Activated CD8-positive, alpha-beta T cell treated with anti-CD3 and anti-CD28 coated beads for 36 hours (primary cell): ENCODE data around the gene UNG. TPM values are rescaled to one million over a fixed set of nuclear protein-coding genes. Genes with fewer than 3 reads are reported as not detected.

Experiments
- ATAC-seq: fragments of 200-7000 bp; cut with Tn5 transposase; one replicate; pipeline ENCODE4 v1.10.0; 2021; ENCODE audit warnings: mild to moderate bottlenecking, moderate library complexity
- CTCF ChIA-PET: fragments of 350-600 bp; sonication (Branson Sonifier 250); formaldehyde crosslinking; loops from one replicate; lab custom pipeline; 2021; ENCODE audit warnings: antibody characterized with exemption; lab: Charles Lee
- POLR2A ChIA-PET: fragments of 350-600 bp; sonication (Branson Sonifier 250); formaldehyde crosslinking; loops from one replicate; lab custom pipeline; 2021; ENCODE audit warnings: antibody characterized with exemption; lab: Charles Lee
- DNase-seq: peaks from one replicate; pipeline ENCODE4 v3.0.0-alpha.2; 2020
- H3K27ac Mint-ChIP-seq: one replicate; pipeline ENCODE4 v1.8.0; 2021; ENCODE audit warnings: mild to moderate bottlenecking, mixed read lengths
- H3K27me3 Mint-ChIP-seq: one replicate; pipeline ENCODE4 v1.8.0; 2021; ENCODE audit warnings: mixed read lengths
- H3K36me3 Mint-ChIP-seq: one replicate; pipeline ENCODE4 v1.8.0; 2021; ENCODE audit warnings: low read depth, mixed read lengths
- H3K4me1 Mint-ChIP-seq: one replicate; pipeline ENCODE4 v1.8.0; 2021; ENCODE audit warnings: low read depth, mixed read lengths
- H3K4me3 Mint-ChIP-seq: one replicate; pipeline ENCODE4 v1.8.0; 2021; ENCODE audit warnings: mild to moderate bottlenecking, moderate library complexity, mixed read lengths
- H3K9me3 Mint-ChIP-seq: one replicate; pipeline ENCODE4 v1.8.0; 2021; ENCODE audit warnings: mixed read lengths
- intact Hi-C: fragments of 100-400 bp; cut with micrococcal nuclease; formaldehyde crosslinking; loops from one replicate; pipeline ENCODE4 v1.10.0; 2022
- total RNA-seq, 2 experiments: library from RNA; stranded (reverse); gene quantifications; one replicate each; pipeline ENCODE4 v1.2.3, GENCODE V29; 2021
- TF ChIP-seq, protein P1 (sequence below): fragments of 200-600 bp; IDR thresholded peaks from one replicate; pipeline ENCODE4 v1.8.0; 2022; ENCODE audit warnings: antibody characterized with exemption, mild to moderate bottlenecking

The UNG gene
- total RNA-seq, 2 experiments from 2014 or later: 86.4 to 93.3 TPM

DNA sequence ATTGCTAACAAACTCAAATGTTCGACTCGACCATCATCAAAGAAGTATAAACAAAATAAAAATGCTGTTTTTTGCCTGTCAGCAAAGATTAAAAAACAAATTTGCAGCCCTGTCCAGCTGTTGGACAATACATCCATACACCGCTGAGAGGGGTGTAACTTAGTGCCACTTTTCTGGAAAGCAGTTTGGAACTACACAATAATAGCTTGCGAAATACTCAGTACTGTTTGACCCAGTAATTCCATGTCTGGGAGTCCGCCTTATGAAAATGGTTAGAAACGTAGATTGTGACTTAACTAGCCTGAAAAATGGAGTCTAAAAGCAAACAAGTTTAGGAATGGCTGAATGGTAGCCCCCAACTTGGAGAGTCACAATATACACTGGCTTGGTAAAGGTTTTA is 38.6 kb upstream of the UNG start:
- Mint-ChIP-seq H3K4me1 (peaks cover 7% of the 10 kb centered on the region), H3K36me3 (peaks cover 6% of the 10 kb centered on the region), H3K27me3 (no peaks in the 10 kb centered on the region), H3K27ac (no peak overlapping the region), H3K4me3 (no peak overlapping the region), H3K9me3 (no peaks in the 10 kb centered on the region)
- TF ChIP-seq, protein P1, sequence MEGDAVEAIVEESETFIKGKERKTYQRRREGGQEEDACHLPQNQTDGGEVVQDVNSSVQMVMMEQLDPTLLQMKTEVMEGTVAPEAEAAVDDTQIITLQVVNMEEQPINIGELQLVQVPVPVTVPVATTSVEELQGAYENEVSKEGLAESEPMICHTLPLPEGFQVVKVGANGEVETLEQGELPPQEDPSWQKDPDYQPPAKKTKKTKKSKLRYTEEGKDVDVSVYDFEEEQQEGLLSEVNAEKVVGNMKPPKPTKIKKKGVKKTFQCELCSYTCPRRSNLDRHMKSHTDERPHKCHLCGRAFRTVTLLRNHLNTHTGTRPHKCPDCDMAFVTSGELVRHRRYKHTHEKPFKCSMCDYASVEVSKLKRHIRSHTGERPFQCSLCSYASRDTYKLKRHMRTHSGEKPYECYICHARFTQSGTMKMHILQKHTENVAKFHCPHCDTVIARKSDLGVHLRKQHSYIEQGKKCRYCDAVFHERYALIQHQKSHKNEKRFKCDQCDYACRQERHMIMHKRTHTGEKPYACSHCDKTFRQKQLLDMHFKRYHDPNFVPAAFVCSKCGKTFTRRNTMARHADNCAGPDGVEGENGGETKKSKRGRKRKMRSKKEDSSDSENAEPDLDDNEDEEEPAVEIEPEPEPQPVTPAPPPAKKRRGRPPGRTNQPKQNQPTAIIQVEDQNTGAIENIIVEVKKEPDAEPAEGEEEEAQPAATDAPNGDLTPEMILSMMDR: no peak
- intact Hi-C loops: no loop called here
- ATAC-seq (no peak), DNase-seq (no peak)
- POLR2A ChIA-PET: no interaction called here
- CTCF ChIA-PET: interaction anchor here (1.4 kb wide), 1 partner anchor 34 kb away, joined by 4 read pairs; the partner anchor contains the start of gene ALKBH2

DNA sequence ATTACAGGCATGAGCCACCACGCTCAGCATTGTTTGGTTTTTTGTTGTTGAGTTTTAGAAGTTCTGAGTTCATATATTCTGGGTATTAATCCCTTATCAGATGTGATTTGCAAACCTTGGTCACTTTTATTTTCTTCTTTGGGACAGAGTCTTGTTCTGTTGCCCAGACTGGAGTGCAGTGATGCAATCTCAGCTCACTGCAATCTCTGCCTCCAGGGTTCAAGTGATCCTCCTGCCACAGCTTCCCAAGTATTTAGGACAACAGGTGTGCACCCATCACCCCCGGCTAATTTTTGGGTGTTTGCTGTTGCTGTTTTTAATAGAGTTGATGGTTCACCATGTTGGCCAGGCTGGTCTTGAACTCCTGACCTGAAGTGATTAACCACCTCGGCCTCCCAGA is 33.3 kb upstream of the UNG start:
- Mint-ChIP-seq H3K27ac (no peak overlapping the region), H3K4me1 (peaks cover 3% of the 10 kb centered on the region), H3K36me3 (peaks cover 8% of the 10 kb centered on the region), H3K27me3 (no peaks in the 10 kb centered on the region), H3K4me3 (no peak overlapping the region), H3K9me3 (no peaks in the 10 kb centered on the region)
- TF ChIP-seq, protein P1: no peak
- intact Hi-C loops: no loop called here
- POLR2A ChIA-PET: no interaction called here
- ATAC-seq (no peak), DNase-seq (no peak)
- CTCF ChIA-PET: no interaction called here

DNA sequence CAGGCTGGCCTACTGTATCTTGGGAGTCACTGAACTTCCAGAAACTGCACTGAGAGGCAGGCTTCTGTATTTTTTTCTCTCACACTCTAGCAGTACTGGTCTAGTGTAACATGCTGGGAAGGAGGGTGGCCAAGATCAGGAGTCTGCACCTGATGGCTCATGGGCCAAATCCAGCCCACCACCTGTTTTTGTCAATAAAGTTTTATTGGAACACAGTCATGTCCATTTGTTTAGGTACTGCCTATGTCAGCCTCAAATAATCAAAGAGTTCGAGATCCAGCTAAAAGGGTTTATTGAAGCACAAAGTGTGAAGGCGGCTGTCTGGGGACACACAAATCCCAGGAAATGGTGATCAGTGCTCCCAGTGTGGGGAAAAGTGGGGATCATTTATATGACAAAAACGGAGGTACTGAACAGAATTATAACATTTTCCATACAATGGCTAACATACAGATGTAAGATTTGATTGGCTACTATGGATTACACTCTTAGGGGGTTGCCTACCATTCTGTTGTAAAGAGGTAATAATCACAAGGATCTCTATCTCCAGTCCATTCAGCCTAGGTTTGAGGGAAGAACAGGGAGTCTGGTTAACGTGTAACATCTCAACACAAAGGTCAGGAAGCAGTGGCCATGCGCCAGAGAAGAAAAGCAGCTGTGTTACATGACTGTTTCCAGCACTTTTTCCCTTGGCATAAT is 32.1 kb upstream of the UNG start:
- CTCF ChIA-PET: no interaction called here
- POLR2A ChIA-PET: no interaction called here
- TF ChIP-seq, protein P1: no peak
- no peak for DNase-seq
- no peak overlapping the region for H3K4me3 Mint-ChIP-seq
- H3K27ac Mint-ChIP-seq: no peak overlapping the region
- H3K27me3 Mint-ChIP-seq: no peaks in the 10 kb centered on the region
- no peaks in the 10 kb centered on the region for H3K9me3 Mint-ChIP-seq
- ATAC-seq: no peak
- peaks cover 3% of the 10 kb centered on the region for H3K4me1 Mint-ChIP-seq
- intact Hi-C loops: no loop called here
- peaks cover 7% of the 10 kb centered on the region for H3K36me3 Mint-ChIP-seq

DNA sequence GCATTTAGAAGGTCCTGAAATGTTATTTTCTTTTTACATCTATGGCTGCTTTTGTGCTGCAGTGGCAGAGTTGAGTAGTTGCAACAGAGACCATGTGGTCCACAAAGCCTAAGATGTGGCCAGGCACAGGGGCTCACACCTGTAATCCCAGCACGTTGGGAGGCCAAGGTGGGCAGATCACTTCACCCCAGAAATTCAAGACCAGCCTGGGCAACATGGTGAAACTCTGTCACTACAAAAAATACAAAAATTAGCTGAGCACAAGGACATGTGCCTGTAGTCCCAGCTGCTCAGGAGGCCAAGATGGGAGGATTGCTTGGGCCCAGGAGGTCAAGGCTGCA is 31.6 kb upstream of the UNG start:
- H3K4me1 Mint-ChIP-seq: peaks cover 3% of the 10 kb centered on the region
- peaks cover 7% of the 10 kb centered on the region for H3K36me3 Mint-ChIP-seq
- no peak overlapping the region for H3K4me3 Mint-ChIP-seq
- ATAC-seq: no peak
- DNase-seq: no peak
- no peaks in the 10 kb centered on the region for H3K27me3 Mint-ChIP-seq
- intact Hi-C loops: no loop called here
- CTCF ChIA-PET: no interaction called here
- TF ChIP-seq, protein P1: no peak
- no peaks in the 10 kb centered on the region for H3K9me3 Mint-ChIP-seq
- POLR2A ChIA-PET: no interaction called here
- no peak overlapping the region for H3K27ac Mint-ChIP-seq
